GM10266 (cell line): ENCODE results near the gene BRWD1.
A peak's percentile ranks its signal among the peaks of the same experiment; 100 is the strongest.

Source experiments
- DNase-seq: peaks from one replicate; pipeline ENCODE4 v3.0.0; 2012; ENCODE audit errors: extremely low spot score
- TF ChIP-seq, protein P1 (sequence below): IDR thresholded peaks from 2 replicates; pipeline ENCODE4 v1.5.1; 2012; ENCODE audit warnings: mild to moderate bottlenecking, low read depth; ENCODE audit not compliant: control insufficient read depth, insufficient read depth; ENCODE audit errors: missing control alignments

BRWD1 gene

DNA sequence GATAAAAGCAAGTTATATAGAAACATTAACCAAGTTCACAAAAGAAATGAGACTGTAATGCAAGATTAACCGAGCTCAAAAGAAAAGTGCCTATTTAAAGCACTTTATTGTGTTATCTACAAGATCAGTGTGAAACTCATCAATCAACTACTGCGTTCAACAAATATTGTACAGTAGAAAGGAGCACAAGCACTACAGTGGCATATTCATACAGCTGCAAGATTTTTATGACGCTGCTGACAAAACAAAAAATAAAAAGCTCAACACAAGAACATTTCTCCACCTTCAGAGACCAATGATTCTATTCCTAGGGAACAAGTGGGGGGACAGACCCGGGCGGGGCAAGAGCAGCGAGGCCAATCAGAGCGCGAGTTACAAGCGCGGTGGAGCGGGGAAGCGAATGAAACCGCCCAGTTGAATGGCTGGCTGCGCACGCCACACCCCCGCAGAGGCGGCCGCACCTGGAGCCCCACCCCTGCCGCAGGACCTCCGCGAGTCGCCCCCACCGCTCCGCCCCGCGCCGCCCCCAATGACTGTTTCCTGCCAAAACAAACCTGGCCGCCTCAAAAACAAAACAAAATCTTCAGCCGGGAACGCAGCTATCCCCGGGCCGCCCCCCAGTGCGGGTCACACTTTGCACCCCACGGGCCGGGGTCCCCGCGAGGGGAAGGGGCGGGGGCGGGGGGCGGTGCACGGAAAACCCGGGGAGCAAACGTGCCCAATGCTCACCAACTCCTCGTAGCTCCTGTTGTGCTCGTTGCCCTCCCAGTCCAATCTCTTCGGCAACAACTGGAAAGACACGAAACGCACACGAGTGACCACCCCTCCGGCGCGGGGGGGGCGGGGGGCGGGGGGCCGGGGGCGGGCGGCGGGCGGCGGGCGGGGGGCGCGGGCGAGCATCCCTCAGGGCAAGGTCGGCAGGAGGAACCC lies 1.1 kb downstream of the BRWD1 start:
- DNase-seq, result peak; percentile 99
- TF ChIP-seq, protein P1, sequence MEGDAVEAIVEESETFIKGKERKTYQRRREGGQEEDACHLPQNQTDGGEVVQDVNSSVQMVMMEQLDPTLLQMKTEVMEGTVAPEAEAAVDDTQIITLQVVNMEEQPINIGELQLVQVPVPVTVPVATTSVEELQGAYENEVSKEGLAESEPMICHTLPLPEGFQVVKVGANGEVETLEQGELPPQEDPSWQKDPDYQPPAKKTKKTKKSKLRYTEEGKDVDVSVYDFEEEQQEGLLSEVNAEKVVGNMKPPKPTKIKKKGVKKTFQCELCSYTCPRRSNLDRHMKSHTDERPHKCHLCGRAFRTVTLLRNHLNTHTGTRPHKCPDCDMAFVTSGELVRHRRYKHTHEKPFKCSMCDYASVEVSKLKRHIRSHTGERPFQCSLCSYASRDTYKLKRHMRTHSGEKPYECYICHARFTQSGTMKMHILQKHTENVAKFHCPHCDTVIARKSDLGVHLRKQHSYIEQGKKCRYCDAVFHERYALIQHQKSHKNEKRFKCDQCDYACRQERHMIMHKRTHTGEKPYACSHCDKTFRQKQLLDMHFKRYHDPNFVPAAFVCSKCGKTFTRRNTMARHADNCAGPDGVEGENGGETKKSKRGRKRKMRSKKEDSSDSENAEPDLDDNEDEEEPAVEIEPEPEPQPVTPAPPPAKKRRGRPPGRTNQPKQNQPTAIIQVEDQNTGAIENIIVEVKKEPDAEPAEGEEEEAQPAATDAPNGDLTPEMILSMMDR, result no peak

DNA sequence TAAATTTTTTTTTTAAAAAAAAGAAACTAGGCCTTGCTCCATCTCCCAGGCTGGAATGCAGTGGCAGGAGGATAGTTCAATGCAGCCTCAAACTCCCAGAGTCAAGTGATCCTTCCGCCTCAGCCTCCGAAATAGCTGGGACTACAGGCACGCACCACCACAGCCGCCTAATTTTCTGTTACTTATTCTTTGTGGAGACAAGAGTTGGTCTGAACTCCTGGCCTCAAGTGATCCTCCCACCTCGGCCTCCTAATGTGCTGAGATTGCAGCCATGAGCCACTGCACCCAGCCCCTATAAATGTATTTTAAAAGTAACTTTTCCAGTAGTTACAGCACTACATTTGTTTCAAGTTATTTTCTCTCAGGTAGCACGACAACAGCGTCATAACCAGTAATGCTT lies 2.3 kb downstream of the BRWD1 start:
- DNase-seq, result no peak
- TF ChIP-seq, protein P1, result no peak

- DNase-seq, result no peak
- TF ChIP-seq, protein P1, result no peak
Observed at GRCh38 chr21:39307466-39307865, 6.0 kb downstream of the BRWD1 start.

DNA sequence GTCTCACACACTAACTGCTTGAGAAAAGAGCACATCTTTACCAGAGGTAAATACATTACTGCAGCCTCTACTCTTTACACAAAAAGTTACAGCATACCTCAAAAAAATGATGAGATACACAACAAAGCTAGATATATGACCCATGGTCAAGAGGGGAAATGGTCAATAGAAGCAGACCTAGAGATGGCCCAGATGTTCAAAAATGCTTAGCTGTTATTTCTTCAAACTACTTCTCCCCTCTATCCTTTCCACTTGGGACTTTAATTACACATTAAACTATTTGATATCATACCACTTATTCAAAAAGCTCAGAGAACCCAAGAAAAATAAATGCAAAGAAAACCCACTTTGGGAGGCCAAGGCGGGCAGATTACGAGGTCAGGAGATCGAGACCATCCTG lies 12.8 kb downstream of the BRWD1 start:
- TF ChIP-seq, protein P1, result no peak
- no peak for DNase-seq

GRCh38 chr21:39296891-39297290 lies 16.5 kb downstream of the BRWD1 start:
- no peak for DNase-seq
- TF ChIP-seq, protein P1, result no peak

DNA sequence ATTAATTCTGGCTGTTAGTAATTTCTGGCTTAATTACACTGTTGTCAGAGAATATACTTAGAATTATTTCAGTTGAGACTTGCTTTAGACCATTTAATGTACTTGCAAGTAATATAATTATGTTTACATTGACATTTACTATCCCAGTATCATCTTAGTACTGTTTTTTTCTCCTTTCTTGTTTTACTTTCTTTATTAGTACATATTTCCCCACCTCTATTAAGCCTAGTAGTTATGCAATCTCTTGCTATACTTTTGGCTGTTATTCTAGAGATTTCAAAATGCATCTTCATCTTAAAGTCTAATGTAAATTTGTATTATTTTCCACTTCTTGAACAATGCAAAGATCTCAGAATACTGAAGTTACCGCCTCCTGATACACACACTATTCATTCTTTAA lies 24.4 kb downstream of the BRWD1 start:
- no peak for DNase-seq
- TF ChIP-seq, protein P1, result no peak

DNA sequence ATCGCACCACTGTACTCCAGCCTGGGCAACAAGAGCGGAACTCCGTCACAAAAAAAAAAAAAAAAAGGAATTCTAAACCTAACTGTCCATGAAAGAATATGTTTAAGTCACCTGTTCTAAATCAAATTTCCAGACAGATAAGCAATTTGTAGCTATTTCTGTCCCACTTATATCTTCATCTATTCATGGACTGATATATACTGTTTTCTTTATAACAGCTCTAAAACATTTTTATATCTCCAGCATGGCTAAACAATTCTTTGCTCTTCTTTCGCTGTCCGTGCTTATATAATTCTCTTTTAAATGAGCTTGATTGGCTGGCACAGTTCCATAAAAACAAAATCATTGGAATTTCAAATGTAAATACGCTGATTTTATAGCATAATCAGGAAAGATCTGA lies 30.5 kb downstream of the BRWD1 start:
- TF ChIP-seq, protein P1, result no peak
- DNase-seq, result no peak
